Suprapubic skin (tissue), 3 donors: ENCODE data around the gene TFG.

Experiments used
- CTCF ChIP-seq, 2 donors: fragments of 200-600 bp in 1 of 2; fragments of 450-650 bp in 1 of 2; sonication (generic) in 1 of 2; IDR thresholded peaks; one replicate each; pipeline ENCODE4 v1.5.1; 2016 to 2019; ENCODE audit warnings: antibody characterized with exemption in 2 of 2, mild to moderate bottlenecking in 1 of 2, moderate library complexity in 1 of 2
- POLR2A ChIP-seq, 2 donors: fragments of 450-650 bp; IDR thresholded peaks; one replicate each; pipeline ENCODE4 v1.6.1; 2017; ENCODE audit warnings: antibody characterized with exemption in 2 of 2, mild to moderate bottlenecking in 2 of 2, moderate library complexity in 2 of 2

DNA sequence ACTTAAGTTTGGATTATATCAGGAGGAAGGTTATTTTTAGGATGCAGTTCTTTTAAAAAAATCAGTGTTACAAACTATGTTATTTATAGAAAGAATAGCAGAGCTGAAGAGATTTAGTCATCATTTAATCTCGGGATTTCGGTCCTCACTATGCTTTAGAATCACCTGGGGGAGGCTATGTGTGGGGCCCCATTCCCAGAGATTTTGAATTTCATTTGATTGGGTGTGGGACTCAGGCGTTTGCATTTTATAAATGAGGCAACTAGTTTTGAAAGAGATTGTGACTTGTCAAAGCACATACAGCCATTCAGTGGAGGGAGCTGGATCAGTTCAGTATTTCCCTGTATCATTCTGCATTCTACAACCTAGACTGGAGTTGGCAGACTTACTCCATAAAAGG is 36.8 kb downstream of the TFG start:
- TF ChIP-seq CTCF (IDR thresholded peaks at IDR 0.05) (no peak), POLR2A (IDR thresholded peaks at IDR 0.05) (no peak)
